Measurements from ENCODE around the gene PLA2G2C. TPM values are rescaled to one million over a fixed set of nuclear protein-coding genes. Genes with fewer than 3 reads are reported as not detected.
"Not testable (repeated sequence)": the region's sequence is repeated elsewhere in the genome, so short reads cannot be mapped to it uniquely, and the experiment has no call there.

Gene PLA2G2C
- total and polyA plus RNA-seq, 2 donors (not counting 3 experiments of a cell fraction or from before 2014, with no cell fraction given), result not detected

DNA sequence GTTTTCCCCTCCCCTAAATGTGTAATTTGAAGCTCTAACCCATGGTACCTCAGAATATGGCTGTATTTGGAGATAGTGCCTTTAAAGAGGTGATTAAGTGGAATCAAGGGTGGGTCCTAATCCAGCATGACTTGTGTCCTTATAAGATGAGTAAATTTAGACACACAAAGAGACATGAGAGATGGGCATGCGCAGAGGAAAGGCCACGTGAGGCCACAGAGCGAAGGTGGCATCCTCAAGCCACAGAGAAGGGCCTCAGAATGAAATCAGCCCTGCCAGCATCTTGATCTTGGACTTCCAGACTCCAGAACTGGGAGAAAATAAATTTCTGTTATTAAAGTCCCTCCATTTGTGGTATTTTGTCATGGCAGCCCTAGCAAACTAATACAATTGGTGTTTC, 50.1 kb downstream of the PLA2G2C start:
- no peak for FAIRE-seq
- no peaks in the 10 kb centered on the region for H4K20me1 ChIP-seq (replicated peaks; ENCODE audit: control insufficient read depth, extremely low read depth, insufficient read depth, low read length)
- no peak overlapping the region for H3K4me2 ChIP-seq (ENCODE audit: insufficient read depth, low read length)
- dilution Hi-C loops (cut with MboI; ENCODE audit: extremely low pct_ligation_motif_present, low sequenced_read_pairs), result no loop called here
- H3K9me3 ChIP-seq (replicated peaks; ENCODE audit: control insufficient read depth, insufficient read depth, low read length), result no peaks in the 10 kb centered on the region
- H3K36me3 ChIP-seq (ENCODE audit: control insufficient read depth in 2 of 2, extremely low read depth in 1 of 2, insufficient read depth in 2 of 2, low read length in 2 of 2), result no peaks in the 10 kb centered on the region
- H3K79me2 ChIP-seq (ENCODE audit: control insufficient read depth, insufficient read depth, low read length), result no peaks in the 10 kb centered on the region
- no peaks in the 10 kb centered on the region for H3K4me1 ChIP-seq (ENCODE audit: control insufficient read depth, extremely low read depth, insufficient read depth, low read length)
- H3K9me1 ChIP-seq (replicated peaks; ENCODE audit: control insufficient read depth, extremely low read depth, insufficient read depth, low read length), result no peaks in the 10 kb centered on the region
- no peak overlapping the region for H3K9ac ChIP-seq (replicated peaks; ENCODE audit: extremely low read depth, insufficient read depth, low read length)
- no peak overlapping the region for H2AFZ ChIP-seq (ENCODE audit: low read depth, low read length)
- no peak for DNase-seq (ENCODE audit: low read depth, low spot score)
- no peak overlapping the region for H3K27ac ChIP-seq (ENCODE audit: insufficient read depth, low read depth, low read length)
- no peak overlapping the region for H3K4me3 ChIP-seq (replicated peaks in 1 of 3; ENCODE audit: insufficient read depth in 1 of 3, low read depth in 1 of 3, low read length in 3 of 3)
- intact Hi-C loops (cut with micrococcal nuclease), result no loop called here
- TF ChIP-seq MYC (IDR thresholded peaks at IDR 0.05; ENCODE audit: low read depth, low read length), result no peak
- TF ChIP-seq, protein P1, sequence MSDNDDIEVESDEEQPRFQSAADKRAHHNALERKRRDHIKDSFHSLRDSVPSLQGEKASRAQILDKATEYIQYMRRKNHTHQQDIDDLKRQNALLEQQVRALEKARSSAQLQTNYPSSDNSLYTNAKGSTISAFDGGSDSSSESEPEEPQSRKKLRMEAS (IDR thresholded peaks at IDR 0.05; ENCODE audit: insufficient read depth, insufficient read length), result no peak
- H3K27me3 ChIP-seq (ENCODE audit: control insufficient read depth in 2 of 2, insufficient read depth in 2 of 2, low read length in 2 of 2), result no peaks in the 10 kb centered on the region
- CTCF ChIA-PET, result no interaction called here
- no TSS peak for BruUV-seq (replicated peaks)
- POLR2A ChIA-PET, result no interaction called here

DNA sequence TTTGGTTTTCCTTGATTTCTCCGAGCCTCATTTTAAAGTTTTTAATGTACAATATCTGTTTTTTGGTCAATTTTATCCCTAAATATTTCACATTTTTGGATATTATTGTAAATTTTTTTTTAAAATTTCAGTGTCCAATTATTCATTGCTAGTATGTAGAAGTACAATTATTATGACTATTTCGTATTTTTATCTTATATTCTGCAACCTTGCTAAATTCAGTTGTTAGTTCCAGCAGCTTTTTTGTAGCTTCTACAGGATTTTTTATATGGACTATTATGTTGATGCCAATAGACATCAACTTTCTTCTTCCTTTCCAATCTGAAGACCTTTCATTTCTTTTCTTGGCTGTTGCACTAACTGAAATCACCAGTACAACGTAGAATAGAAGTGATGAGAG, 51.3 kb downstream of the PLA2G2C start:
- H3K4me2 ChIP-seq (ENCODE audit: insufficient read depth, low read length), result no peak overlapping the region
- dilution Hi-C loops (cut with MboI; ENCODE audit: extremely low pct_ligation_motif_present, low sequenced_read_pairs), result no loop called here

DNA sequence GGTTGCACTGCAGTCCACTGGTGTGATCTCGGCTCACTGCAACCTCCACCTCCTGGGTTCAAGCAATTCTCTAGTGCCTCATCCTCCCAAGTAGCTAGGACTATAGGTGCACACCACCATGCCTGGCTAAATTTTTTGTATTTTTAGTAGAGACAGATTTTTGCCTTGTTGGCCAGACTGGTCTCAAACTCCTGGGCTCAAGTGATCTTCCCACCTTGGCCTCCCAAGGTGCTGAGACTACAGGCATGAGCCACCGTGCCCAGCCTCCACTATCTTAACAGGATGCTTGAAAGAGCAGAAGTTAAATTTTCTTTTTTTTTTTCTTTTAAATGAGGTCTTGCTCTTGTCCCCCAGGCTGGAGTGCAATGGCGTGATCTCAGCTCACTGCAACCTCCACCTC, 55.8 kb downstream of the PLA2G2C start:
- intact Hi-C loops (cut with micrococcal nuclease); BruUV-seq (replicated peaks); POLR2A ChIA-PET; H3K9me3 ChIP-seq (replicated peaks; ENCODE audit: control insufficient read depth, insufficient read depth, low read length); H3K27ac ChIP-seq (ENCODE audit: insufficient read depth, low read depth, low read length); H3K4me2 ChIP-seq (ENCODE audit: insufficient read depth, low read length); H4K20me1 ChIP-seq (replicated peaks; ENCODE audit: control insufficient read depth, extremely low read depth, insufficient read depth, low read length); dilution Hi-C loops (cut with MboI; ENCODE audit: extremely low pct_ligation_motif_present, low sequenced_read_pairs); H3K9me1 ChIP-seq (replicated peaks; ENCODE audit: control insufficient read depth, extremely low read depth, insufficient read depth, low read length); H2AFZ ChIP-seq (ENCODE audit: low read depth, low read length); H3K9ac ChIP-seq (replicated peaks; ENCODE audit: extremely low read depth, insufficient read depth, low read length); FAIRE-seq; H3K27me3 ChIP-seq (ENCODE audit: control insufficient read depth in 2 of 2, insufficient read depth in 2 of 2, low read length in 2 of 2); H3K79me2 ChIP-seq (ENCODE audit: control insufficient read depth, insufficient read depth, low read length); DNase-seq (ENCODE audit: low read depth, low spot score); H3K36me3 ChIP-seq (ENCODE audit: control insufficient read depth in 2 of 2, extremely low read depth in 1 of 2, insufficient read depth in 2 of 2, low read length in 2 of 2); H3K4me1 ChIP-seq (ENCODE audit: control insufficient read depth, extremely low read depth, insufficient read depth, low read length); H3K4me3 ChIP-seq (replicated peaks in 1 of 3; ENCODE audit: insufficient read depth in 1 of 3, low read depth in 1 of 3, low read length in 3 of 3): not testable (repeated sequence)
- CTCF ChIA-PET, result interaction anchor here (1.2 kb wide), 1 partner anchor 16 kb away, joined by 3 read pairs; no protein-coding TSS in a partner anchor

More for the DNA sequence above, 51.3 kb downstream of the PLA2G2C start:
- Histone ChIP-seq H4K20me1 (replicated peaks; ENCODE audit: control insufficient read depth, extremely low read depth, insufficient read depth, low read length) (no peaks in the 10 kb centered on the region), H3K4me3 (replicated peaks in 1 of 3; ENCODE audit: insufficient read depth in 1 of 3, low read depth in 1 of 3, low read length in 3 of 3) (no peak overlapping the region), H3K36me3 (ENCODE audit: control insufficient read depth in 2 of 2, extremely low read depth in 1 of 2, insufficient read depth in 2 of 2, low read length in 2 of 2) (no peaks in the 10 kb centered on the region), H2AFZ (ENCODE audit: low read depth, low read length) (no peak overlapping the region), H3K9me3 (replicated peaks; ENCODE audit: control insufficient read depth, insufficient read depth, low read length) (no peaks in the 10 kb centered on the region), H3K27me3 (ENCODE audit: control insufficient read depth in 2 of 2, insufficient read depth in 2 of 2, low read length in 2 of 2) (no peaks in the 10 kb centered on the region), H3K79me2 (ENCODE audit: control insufficient read depth, insufficient read depth, low read length) (no peaks in the 10 kb centered on the region), H3K4me1 (ENCODE audit: control insufficient read depth, extremely low read depth, insufficient read depth, low read length) (no peaks in the 10 kb centered on the region), H3K9ac (replicated peaks; ENCODE audit: extremely low read depth, insufficient read depth, low read length) (no peak overlapping the region), H3K9me1 (replicated peaks; ENCODE audit: control insufficient read depth, extremely low read depth, insufficient read depth, low read length) (no peaks in the 10 kb centered on the region), H3K27ac (ENCODE audit: insufficient read depth, low read depth, low read length) (no peak overlapping the region)
- FAIRE-seq, result no peak
- no peak for DNase-seq (ENCODE audit: low read depth, low spot score)
- CTCF ChIA-PET, result interaction anchor here (0.9 kb wide), 1 partner anchor 24 kb away, joined by 3 read pairs; no protein-coding TSS in a partner anchor
- TF ChIP-seq JUN (IDR thresholded peaks at IDR 0.05; ENCODE audit: borderline replicate concordance, insufficient read depth, insufficient read length, low read depth) (no peak), MYC (IDR thresholded peaks at IDR 0.05; ENCODE audit: low read depth, low read length) (no peak), POLR2A (IDR thresholded peaks at IDR 0.05; ENCODE audit: low read depth, low read length) (no peak), EZH2 (IDR thresholded peaks at IDR 0.05; ENCODE audit: borderline replicate concordance, low read depth, low read length, severe bottlenecking) (no peak), GATA2 (IDR thresholded peaks at IDR 0.05; ENCODE audit: insufficient read depth, insufficient read length, low read depth, low read length) (no peak), POLR2AphosphoS5 (IDR thresholded peaks at IDR 0.05; ENCODE audit: insufficient read depth, low read depth, low read length) (no peak), FOS (IDR thresholded peaks at IDR 0.05; ENCODE audit: borderline replicate concordance, insufficient read depth, low read length) (no peak)
- TF ChIP-seq, protein P2, sequence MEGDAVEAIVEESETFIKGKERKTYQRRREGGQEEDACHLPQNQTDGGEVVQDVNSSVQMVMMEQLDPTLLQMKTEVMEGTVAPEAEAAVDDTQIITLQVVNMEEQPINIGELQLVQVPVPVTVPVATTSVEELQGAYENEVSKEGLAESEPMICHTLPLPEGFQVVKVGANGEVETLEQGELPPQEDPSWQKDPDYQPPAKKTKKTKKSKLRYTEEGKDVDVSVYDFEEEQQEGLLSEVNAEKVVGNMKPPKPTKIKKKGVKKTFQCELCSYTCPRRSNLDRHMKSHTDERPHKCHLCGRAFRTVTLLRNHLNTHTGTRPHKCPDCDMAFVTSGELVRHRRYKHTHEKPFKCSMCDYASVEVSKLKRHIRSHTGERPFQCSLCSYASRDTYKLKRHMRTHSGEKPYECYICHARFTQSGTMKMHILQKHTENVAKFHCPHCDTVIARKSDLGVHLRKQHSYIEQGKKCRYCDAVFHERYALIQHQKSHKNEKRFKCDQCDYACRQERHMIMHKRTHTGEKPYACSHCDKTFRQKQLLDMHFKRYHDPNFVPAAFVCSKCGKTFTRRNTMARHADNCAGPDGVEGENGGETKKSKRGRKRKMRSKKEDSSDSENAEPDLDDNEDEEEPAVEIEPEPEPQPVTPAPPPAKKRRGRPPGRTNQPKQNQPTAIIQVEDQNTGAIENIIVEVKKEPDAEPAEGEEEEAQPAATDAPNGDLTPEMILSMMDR (IDR thresholded peaks at IDR 0.05; ENCODE audit: extremely low read depth in 1 of 2, insufficient read depth in 1 of 2, low read depth in 1 of 2, low read length in 2 of 2), result no peak
- TF ChIP-seq, protein P1 (IDR thresholded peaks at IDR 0.05; ENCODE audit: insufficient read depth, insufficient read length), result no peak
- no TSS peak for BruUV-seq (replicated peaks)
- POLR2A ChIA-PET, result no interaction called here
- intact Hi-C loops (cut with micrococcal nuclease), result no loop called here

All from endothelial cell of umbilical vein (primary cell).